ENCODE data around the gene IQCE.

Gene IQCE

DNA sequence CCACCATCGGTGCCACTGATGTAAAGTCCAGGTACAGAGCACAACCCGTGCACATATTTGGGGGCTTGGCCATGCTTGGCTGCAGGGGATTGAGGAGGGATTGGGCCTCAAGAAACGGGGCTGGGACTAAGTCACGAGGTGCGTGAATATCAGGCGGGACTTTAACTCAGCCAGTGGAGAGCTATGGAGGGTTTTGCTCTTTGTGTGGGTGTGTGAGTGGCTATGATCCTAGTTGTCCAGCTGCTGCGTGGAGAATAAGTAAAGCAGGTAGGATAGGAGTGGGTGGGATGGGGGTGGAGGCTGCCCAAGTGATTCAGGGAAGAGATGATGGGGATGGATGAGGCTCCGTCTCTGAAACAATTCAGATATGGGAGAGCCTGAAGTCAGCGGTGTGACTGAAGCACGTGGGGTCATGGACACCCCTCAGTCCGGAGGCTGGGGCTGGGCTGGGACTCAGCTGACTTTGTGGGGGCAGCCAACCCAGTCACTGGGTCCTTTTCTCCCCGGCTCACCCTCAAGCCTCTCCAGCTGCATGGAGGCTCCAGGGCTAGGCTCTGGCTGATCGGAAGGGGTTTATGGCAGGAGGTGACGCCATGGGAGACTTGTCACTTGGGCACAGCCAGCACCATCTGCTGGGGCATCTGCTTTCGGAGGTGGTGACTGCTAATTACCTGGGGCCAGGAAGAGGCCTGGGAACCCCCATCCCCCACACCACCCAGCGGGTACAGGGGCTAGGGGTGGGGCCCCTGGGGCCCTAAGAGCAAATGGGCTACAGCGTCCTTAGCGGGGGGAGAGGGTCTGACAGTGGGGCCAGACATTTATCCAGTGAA, 40.9 kb upstream of the IQCE start:
- H3K4ac ChIP-seq (ENCODE audit: low read depth, low read length): no peak overlapping the region
- peaks cover 19% of the 10 kb centered on the region for H3K27me3 ChIP-seq (ENCODE audit: insufficient read depth, low read length)
- H3K27ac ChIP-seq (ENCODE audit: low read depth, low read length): peak overlapping the region; percentile 43
- no peak overlapping the region for H3K14ac ChIP-seq (ENCODE audit: low read length)
- no peak overlapping the region for H4K12ac ChIP-seq (ENCODE audit: low read depth, low read length)
- H3K4me2 ChIP-seq (ENCODE audit: low read length): peak overlapping the region; percentile 70
- no peaks in the 10 kb centered on the region for H3K36me3 ChIP-seq (ENCODE audit: control insufficient read depth in 1 of 2, insufficient read depth in 2 of 2, low read length in 2 of 2)
- H3K18ac ChIP-seq (ENCODE audit: low read length): no peak overlapping the region
- no peak for DNase-seq
- peaks cover 47 to 52% of the 10 kb centered on the region in 2 experiments for H3K4me1 ChIP-seq (ENCODE audit: control insufficient read depth in 1 of 2, insufficient read depth in 2 of 2, low read length in 2 of 2)
- peak overlapping the region; percentile 7 for H2BK120ac ChIP-seq (ENCODE audit: insufficient read depth, low read length, poor library complexity)
- peaks cover 5% of the 10 kb centered on the region for H3K9me3 ChIP-seq (ENCODE audit: insufficient read depth, low read depth, low read length)
- H3K79me1 ChIP-seq (ENCODE audit: low read length): peaks cover 18% of the 10 kb centered on the region
- no peak overlapping the region for H3K23ac ChIP-seq (ENCODE audit: low read length)
- H2AK5ac ChIP-seq (ENCODE audit: low read length): no peak overlapping the region
- H3K4me3 ChIP-seq (ENCODE audit: low read depth, low read length): no peak overlapping the region
- H3K9ac ChIP-seq (ENCODE audit: low read length): no peak overlapping the region
- no peak overlapping the region for H4K8ac ChIP-seq (ENCODE audit: low read depth, low read length)
- peak overlapping the region; percentile 34 for H4K91ac ChIP-seq (ENCODE audit: low read depth, low read length)
- H2BK5ac ChIP-seq (ENCODE audit: low read depth, low read length, poor library complexity): no peak overlapping the region
- WGBS (ENCODE audit: extremely low coverage, insufficient coverage, insufficient read length): no CpG with 5 or more reads among the region's 18 CpGs
- peaks cover 4% of the 10 kb centered on the region for H3K79me2 ChIP-seq (ENCODE audit: control insufficient read depth, insufficient read depth, low read length, poor library complexity)
- H2BK12ac ChIP-seq (ENCODE audit: low read length): peak overlapping the region; percentile 51
- H2AFZ ChIP-seq (ENCODE audit: insufficient read depth, low read length, poor library complexity): no peak overlapping the region

DNA sequence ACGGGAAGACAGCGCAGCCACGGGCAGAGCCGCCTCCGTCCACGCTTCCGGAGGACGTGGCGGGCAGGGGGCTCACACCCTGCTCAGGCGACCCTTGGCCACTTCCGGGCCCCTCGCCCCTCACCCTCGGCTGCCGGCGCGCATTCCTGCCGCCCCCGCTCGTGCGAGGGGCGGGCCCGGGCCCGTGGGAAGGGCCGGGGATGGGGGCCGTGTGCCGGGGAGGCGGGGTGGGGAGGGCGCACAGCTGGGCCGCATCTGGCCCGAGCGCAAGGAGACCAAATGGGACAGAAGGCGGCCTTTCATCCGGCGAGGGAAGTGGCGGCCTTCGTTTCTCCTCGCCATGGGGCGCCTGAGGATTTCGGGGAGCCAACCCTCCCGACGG, 40.1 kb upstream of the IQCE start:
- peak overlapping the region; percentile 70 for H3K4me2 ChIP-seq (ENCODE audit: low read length)
- DNase-seq: no peak
- no peak overlapping the region for H3K18ac ChIP-seq (ENCODE audit: low read length)
- H3K27me3 ChIP-seq (ENCODE audit: insufficient read depth, low read length): peaks cover 19% of the 10 kb centered on the region
- WGBS (ENCODE audit: extremely low coverage, insufficient coverage, insufficient read length): no CpG with 5 or more reads among the region's 41 CpGs
- H3K79me2 ChIP-seq (ENCODE audit: control insufficient read depth, insufficient read depth, low read length, poor library complexity): peaks cover 7% of the 10 kb centered on the region
- H3K79me1 ChIP-seq (ENCODE audit: low read length): peaks cover 25% of the 10 kb centered on the region
- no peak overlapping the region for H3K27ac ChIP-seq (ENCODE audit: low read depth, low read length)
- no peak overlapping the region for H3K14ac ChIP-seq (ENCODE audit: low read length)
- H4K12ac ChIP-seq (ENCODE audit: low read depth, low read length): no peak overlapping the region
- H3K4me3 ChIP-seq (ENCODE audit: low read depth, low read length): no peak overlapping the region
- H2AK5ac ChIP-seq (ENCODE audit: low read length): no peak overlapping the region
- H4K91ac ChIP-seq (ENCODE audit: low read depth, low read length): peak overlapping the region; percentile 33
- H2BK12ac ChIP-seq (ENCODE audit: low read length): peak overlapping the region; percentile 50
- peaks cover 55 to 60% of the 10 kb centered on the region in 2 experiments for H3K4me1 ChIP-seq (ENCODE audit: control insufficient read depth in 1 of 2, insufficient read depth in 2 of 2, low read length in 2 of 2)
- no peak overlapping the region for H2AFZ ChIP-seq (ENCODE audit: insufficient read depth, low read length, poor library complexity)
- H3K23ac ChIP-seq (ENCODE audit: low read length): no peak overlapping the region
- H4K8ac ChIP-seq (ENCODE audit: low read depth, low read length): peak overlapping the region; percentile 17
- H3K4ac ChIP-seq (ENCODE audit: low read depth, low read length): no peak overlapping the region
- H3K9ac ChIP-seq (ENCODE audit: low read length): no peak overlapping the region
- no peak overlapping the region for H2BK120ac ChIP-seq (ENCODE audit: insufficient read depth, low read length, poor library complexity)
- H2BK5ac ChIP-seq (ENCODE audit: low read depth, low read length, poor library complexity): no peak overlapping the region
- H3K9me3 ChIP-seq (ENCODE audit: insufficient read depth, low read depth, low read length): peaks cover 5% of the 10 kb centered on the region
- H3K36me3 ChIP-seq (ENCODE audit: control insufficient read depth in 1 of 2, insufficient read depth in 2 of 2, low read length in 2 of 2): no peaks in the 10 kb centered on the region

DNA sequence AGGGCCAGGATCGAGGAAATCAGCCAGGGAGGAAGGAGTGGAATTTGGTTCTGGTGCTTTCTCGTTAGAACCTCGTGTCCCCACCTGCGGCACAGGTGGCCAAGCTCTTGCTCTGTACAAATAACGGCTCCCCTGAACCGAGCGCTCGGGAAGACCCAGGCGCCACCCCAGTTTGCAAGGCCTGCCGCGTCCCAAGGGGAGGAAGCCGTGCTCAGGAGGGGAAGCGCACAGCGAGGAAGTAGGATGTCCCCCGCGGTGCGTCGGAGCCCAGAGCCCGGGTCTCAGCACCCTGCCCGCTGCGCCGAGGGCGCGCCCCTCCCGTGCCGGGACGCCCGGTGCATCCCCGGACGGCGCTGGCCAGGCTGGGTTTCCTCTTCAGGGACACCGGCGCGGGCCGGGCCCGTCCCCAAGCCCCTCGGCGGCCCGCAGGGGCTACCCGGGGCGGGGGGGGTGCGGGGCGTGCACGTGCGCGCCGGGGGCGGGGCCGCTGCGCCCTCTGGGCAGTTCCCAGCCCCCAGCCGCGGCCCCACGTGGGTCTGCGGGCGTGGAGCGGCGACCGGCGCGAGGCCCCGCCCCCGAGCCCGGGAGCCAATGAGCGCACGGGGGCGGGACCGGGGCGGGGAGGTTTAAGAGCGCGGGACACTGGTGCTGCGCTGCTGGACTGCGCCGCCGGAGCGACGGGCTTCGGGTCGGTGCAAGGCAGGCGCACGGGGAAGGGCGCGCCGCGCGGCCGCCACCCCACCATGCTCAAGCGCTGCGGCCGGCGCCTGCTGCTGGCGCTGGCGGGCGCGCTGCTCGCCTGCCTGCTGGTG, 39.5 kb upstream of the IQCE start, which contains the start of gene LFNG:
LFNG (plus strand) TSS at position 656 of the 812 bp plus-strand sequence; CDS start at position 744, 88 bp downstream.
- H2BK120ac ChIP-seq (ENCODE audit: insufficient read depth, low read length, poor library complexity): no peak within 1 kb of the TSS
- H3K14ac ChIP-seq (ENCODE audit: low read length): peak within 1 kb of the TSS; percentile 52
- H3K23ac ChIP-seq (ENCODE audit: low read length): no peak within 1 kb of the TSS
- no peak within 1 kb of the TSS for H2BK5ac ChIP-seq (ENCODE audit: low read depth, low read length, poor library complexity)
- H3K36me3 ChIP-seq (ENCODE audit: control insufficient read depth in 1 of 2, insufficient read depth in 2 of 2, low read length in 2 of 2): no peaks in the 10 kb centered on the region
- DNase-seq: peak; percentile 71 to 82
- peaks cover 4% of the 10 kb centered on the region for H3K9me3 ChIP-seq (ENCODE audit: insufficient read depth, low read depth, low read length)
- H3K18ac ChIP-seq (ENCODE audit: low read length): peak within 1 kb of the TSS; percentile 25
- no CpG with 5 or more reads among the region's 95 CpGs for WGBS (ENCODE audit: extremely low coverage, insufficient coverage, insufficient read length)
- no peak within 1 kb of the TSS for H2AK5ac ChIP-seq (ENCODE audit: low read length)
- peaks cover 10% of the 10 kb centered on the region for H3K79me2 ChIP-seq (ENCODE audit: control insufficient read depth, insufficient read depth, low read length, poor library complexity)
- H3K4me2 ChIP-seq (ENCODE audit: low read length): peak within 1 kb of the TSS; percentile 79
- peaks cover 29% of the 10 kb centered on the region for H3K79me1 ChIP-seq (ENCODE audit: low read length)
- peak within 1 kb of the TSS; percentile 76 for H3K4me3 ChIP-seq (ENCODE audit: low read depth, low read length)
- H4K91ac ChIP-seq (ENCODE audit: low read depth, low read length): peak within 1 kb of the TSS; percentile 33
- H3K4ac ChIP-seq (ENCODE audit: low read depth, low read length): no peak within 1 kb of the TSS
- peak within 1 kb of the TSS; percentile 17 for H4K8ac ChIP-seq (ENCODE audit: low read depth, low read length)
- H2AFZ ChIP-seq (ENCODE audit: insufficient read depth, low read length, poor library complexity): no peak within 1 kb of the TSS
- H3K27ac ChIP-seq (ENCODE audit: low read depth, low read length): no peak within 1 kb of the TSS
- peaks cover 59 to 66% of the 10 kb centered on the region in 2 experiments for H3K4me1 ChIP-seq (ENCODE audit: control insufficient read depth in 1 of 2, insufficient read depth in 2 of 2, low read length in 2 of 2)
- peaks cover 19% of the 10 kb centered on the region for H3K27me3 ChIP-seq (ENCODE audit: insufficient read depth, low read length)
- H2BK12ac ChIP-seq (ENCODE audit: low read length): peak within 1 kb of the TSS; percentile 50
- no peak within 1 kb of the TSS for H4K12ac ChIP-seq (ENCODE audit: low read depth, low read length)
- peak within 1 kb of the TSS; percentile 26 for H3K9ac ChIP-seq (ENCODE audit: low read length)

DNA sequence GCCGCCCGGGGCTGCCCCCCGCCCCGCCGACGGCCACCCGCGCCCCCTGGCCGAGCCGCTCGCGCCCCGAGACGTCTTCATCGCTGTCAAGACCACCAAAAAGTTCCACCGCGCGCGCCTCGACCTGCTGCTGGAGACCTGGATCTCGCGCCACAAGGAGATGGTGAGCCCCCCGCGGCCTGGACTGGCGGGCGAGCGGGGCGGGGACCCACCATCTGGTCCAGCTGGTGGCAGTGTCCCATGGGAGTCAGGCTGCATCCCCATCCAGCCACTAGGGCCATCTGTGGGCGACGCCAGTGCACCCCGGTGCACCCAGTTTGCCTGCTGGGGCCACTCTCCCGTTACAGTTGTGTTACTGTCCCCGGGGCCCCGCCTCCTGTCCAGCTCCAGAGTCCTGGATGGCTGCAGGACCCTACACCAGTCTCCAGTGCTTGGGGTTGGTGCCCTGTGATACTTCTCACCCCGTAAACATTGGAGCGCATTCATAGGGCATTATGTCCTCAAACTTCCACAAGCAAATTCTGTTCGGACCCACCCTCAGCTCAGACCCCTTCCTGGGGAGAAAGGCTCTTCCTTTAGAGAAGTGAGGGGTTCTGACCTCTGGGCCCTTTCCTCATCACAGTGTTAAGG, 38.5 kb upstream of the IQCE start:
- Histone ChIP-seq H3K18ac (ENCODE audit: low read length) (peak overlapping the region; percentile 25), H3K79me1 (ENCODE audit: low read length) (peaks cover 33% of the 10 kb centered on the region), H3K4me1 (ENCODE audit: control insufficient read depth in 1 of 2, insufficient read depth in 2 of 2, low read length in 2 of 2) (peaks cover 64 to 71% of the 10 kb centered on the region in 2 experiments)

More for the DNA sequence above, 38.5 kb upstream of the IQCE start:
- Histone ChIP-seq H3K23ac (ENCODE audit: low read length) (no peak overlapping the region), H3K4me2 (ENCODE audit: low read length) (peak overlapping the region; percentile 79), H3K4ac (ENCODE audit: low read depth, low read length) (no peak overlapping the region), H2AFZ (ENCODE audit: insufficient read depth, low read length, poor library complexity) (no peak overlapping the region), H3K14ac (ENCODE audit: low read length) (peak overlapping the region; percentile 52), H2BK12ac (ENCODE audit: low read length) (no peak overlapping the region), H3K9me3 (ENCODE audit: insufficient read depth, low read depth, low read length) (peaks cover 2% of the 10 kb centered on the region), H2BK120ac (ENCODE audit: insufficient read depth, low read length, poor library complexity) (no peak overlapping the region), H3K27me3 (ENCODE audit: insufficient read depth, low read length) (peaks cover 19% of the 10 kb centered on the region), H4K91ac (ENCODE audit: low read depth, low read length) (no peak overlapping the region), H3K9ac (ENCODE audit: low read length) (peak overlapping the region; percentile 26), H2BK5ac (ENCODE audit: low read depth, low read length, poor library complexity) (no peak overlapping the region), H4K12ac (ENCODE audit: low read depth, low read length) (no peak overlapping the region), H2AK5ac (ENCODE audit: low read length) (no peak overlapping the region), H3K79me2 (ENCODE audit: control insufficient read depth, insufficient read depth, low read length, poor library complexity) (peaks cover 10% of the 10 kb centered on the region), H3K36me3 (ENCODE audit: control insufficient read depth in 1 of 2, insufficient read depth in 2 of 2, low read length in 2 of 2) (peaks cover 1 to 2% of the 10 kb centered on the region in 2 experiments), H3K4me3 (ENCODE audit: low read depth, low read length) (peak overlapping the region; percentile 76), H4K8ac (ENCODE audit: low read depth, low read length) (no peak overlapping the region), H3K27ac (ENCODE audit: low read depth, low read length) (no peak overlapping the region)
- no peak for DNase-seq
- no CpG with 5 or more reads among the region's 37 CpGs for WGBS (ENCODE audit: extremely low coverage, insufficient coverage, insufficient read length)
